Ascending aorta (tissue), 2 donors: Measurements from ENCODE around the gene NTN3. TPM values are rescaled to one million over a fixed set of nuclear protein-coding genes. Genes with fewer than 3 reads are reported as not detected.

Experiments
- DNase-seq, 2 donors: peaks; one replicate each; pipeline ENCODE4 v3.0.0-alpha.2; 2019; ENCODE audit warnings: low spot score in 2 of 2
- H3K27ac ChIP-seq, 2 donors: fragments of 200-600 bp; sonication (generic); one replicate each; pipeline ENCODE4 v1.5.1; 2016 to 2017; ENCODE audit warnings: mild to moderate bottlenecking in 1 of 2
- H3K27me3 ChIP-seq: fragments of 200-600 bp; sonication (generic); one replicate; pipeline ENCODE4 v1.5.1; 2017
- H3K36me3 ChIP-seq, 2 donors: fragments of 200-600 bp; sonication (generic); one replicate each; pipeline ENCODE4 v1.5.1; 2016
- H3K4me1 ChIP-seq, 2 donors: fragments of 200-600 bp; sonication (generic); one replicate each; pipeline ENCODE4 v1.5.1; 2016 to 2017; ENCODE audit warnings: mild to moderate bottlenecking in 1 of 2
- H3K4me3 ChIP-seq, 2 donors: fragments of 200-600 bp; sonication (generic); one replicate each; pipeline ENCODE4 v1.5.1; 2016 to 2017; ENCODE audit warnings: mild to moderate bottlenecking in 1 of 2
- H3K9me3 ChIP-seq, 2 donors: fragments of 200-600 bp; sonication (generic); one replicate each; pipeline ENCODE4 v1.5.1; 2016
- intact Hi-C: fragments of 100-400 bp; cut with DNase I; formaldehyde crosslinking; loops from one replicate; pipeline ENCODE4 v1.15.1; 2023
- total RNA-seq: library from RNA; depleted of rRNA; stranded (reverse); fragments of >200 nt; gene quantifications from one replicate; pipeline ENCODE4 v1.1.0, GENCODE V29; 2016
- TF ChIP-seq, protein P1 (sequence below), 3 experiments: fragments of 200-600 bp in 2 of 3; fragments of 450-650 bp in 1 of 3; sonication (generic) in 2 of 3; IDR thresholded peaks; one replicate each; pipeline ENCODE4 v1.5.1; 2016 to 2019; ENCODE audit warnings: antibody characterized with exemption in 3 of 3, mild to moderate bottlenecking in 1 of 3, moderate library complexity in 1 of 3

The NTN3 gene
- total RNA-seq, 1 donor from 2014 or later = not detected

DNA sequence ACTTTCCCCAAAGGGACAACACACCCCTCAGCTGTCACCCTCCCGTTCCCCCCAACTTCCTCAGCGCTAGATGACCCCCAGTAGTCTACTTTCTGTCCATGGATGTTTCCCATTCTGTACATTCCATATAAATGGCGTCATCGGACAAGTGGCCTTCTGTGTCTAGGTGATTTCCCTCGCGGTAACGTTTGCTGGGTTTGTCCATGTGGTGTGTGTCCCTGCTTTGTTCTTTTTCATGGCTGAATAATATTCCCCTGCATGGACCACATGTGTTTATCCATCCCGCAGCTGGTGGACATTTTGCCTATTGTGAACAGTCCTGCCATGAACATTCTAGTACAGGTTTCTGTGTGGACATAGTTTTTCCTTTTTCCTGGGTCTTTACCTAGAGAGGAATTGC is 18.4 kb upstream of the NTN3 start:
- H3K27ac ChIP-seq = no peak overlapping the region

DNA sequence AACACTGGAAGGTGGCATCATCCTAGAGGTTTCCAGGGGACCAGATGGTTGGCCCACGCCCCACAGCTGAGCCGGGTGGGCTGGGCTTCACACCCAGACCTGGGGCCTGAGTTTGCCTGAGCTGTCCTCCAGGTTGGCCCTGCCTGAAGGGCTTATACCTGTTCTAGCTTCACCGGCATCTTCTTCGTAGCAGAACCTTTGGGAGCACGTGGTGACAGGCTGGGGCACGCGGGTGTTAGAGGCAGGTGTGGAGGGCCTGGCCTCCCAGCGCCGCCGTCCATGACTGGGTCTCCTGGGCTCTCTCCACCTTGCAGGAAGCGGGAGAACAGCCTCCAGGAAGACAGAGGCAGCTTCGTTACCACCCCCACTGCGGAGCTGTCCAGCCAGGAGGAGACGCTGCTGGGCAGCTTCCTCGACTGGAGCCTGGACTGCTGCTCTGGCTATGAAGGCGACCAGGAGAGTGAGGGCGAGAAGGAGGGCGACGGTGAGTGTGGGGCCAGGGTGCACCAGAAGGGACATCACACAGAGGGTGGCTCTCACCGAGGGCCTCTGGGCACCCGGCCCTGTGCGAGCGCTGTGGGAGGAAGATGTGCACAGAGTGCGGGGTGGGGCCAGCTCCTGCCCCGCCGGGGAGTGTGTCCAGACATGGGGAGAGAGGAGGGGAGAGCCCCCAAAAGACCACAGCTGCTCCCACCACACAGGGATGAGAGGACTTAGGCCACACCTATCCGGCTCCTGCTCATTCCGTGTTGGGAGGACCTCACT is 15.8 kb upstream of the NTN3 start:
- TF ChIP-seq, protein P1, sequence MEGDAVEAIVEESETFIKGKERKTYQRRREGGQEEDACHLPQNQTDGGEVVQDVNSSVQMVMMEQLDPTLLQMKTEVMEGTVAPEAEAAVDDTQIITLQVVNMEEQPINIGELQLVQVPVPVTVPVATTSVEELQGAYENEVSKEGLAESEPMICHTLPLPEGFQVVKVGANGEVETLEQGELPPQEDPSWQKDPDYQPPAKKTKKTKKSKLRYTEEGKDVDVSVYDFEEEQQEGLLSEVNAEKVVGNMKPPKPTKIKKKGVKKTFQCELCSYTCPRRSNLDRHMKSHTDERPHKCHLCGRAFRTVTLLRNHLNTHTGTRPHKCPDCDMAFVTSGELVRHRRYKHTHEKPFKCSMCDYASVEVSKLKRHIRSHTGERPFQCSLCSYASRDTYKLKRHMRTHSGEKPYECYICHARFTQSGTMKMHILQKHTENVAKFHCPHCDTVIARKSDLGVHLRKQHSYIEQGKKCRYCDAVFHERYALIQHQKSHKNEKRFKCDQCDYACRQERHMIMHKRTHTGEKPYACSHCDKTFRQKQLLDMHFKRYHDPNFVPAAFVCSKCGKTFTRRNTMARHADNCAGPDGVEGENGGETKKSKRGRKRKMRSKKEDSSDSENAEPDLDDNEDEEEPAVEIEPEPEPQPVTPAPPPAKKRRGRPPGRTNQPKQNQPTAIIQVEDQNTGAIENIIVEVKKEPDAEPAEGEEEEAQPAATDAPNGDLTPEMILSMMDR (IDR thresholded peaks at IDR 0.05) = no peak
- no peak overlapping the region for H3K27ac ChIP-seq
- DNase-seq = no peak
- intact Hi-C loops = no loop called here
- H3K9me3 ChIP-seq = no peaks in the 10 kb centered on the region
- H3K4me3 ChIP-seq = no peak overlapping the region
- H3K27me3 ChIP-seq = no peaks in the 10 kb centered on the region
- no peaks in the 10 kb centered on the region for H3K36me3 ChIP-seq
- H3K4me1 ChIP-seq = peaks cover 0 to 5% of the 10 kb centered on the region in 2 donors

More for the DNA sequence above, 18.4 kb upstream of the NTN3 start:
- Histone ChIP-seq H3K27me3 (no peaks in the 10 kb centered on the region), H3K4me1 (no peaks in the 10 kb centered on the region), H3K9me3 (no peaks in the 10 kb centered on the region), H3K4me3 (no peak overlapping the region), H3K36me3 (no peaks in the 10 kb centered on the region)
- TF ChIP-seq, protein P1 (IDR thresholded peaks at IDR 0.05) = no peak
- DNase-seq = no peak
- intact Hi-C loops = no loop called here

DNA sequence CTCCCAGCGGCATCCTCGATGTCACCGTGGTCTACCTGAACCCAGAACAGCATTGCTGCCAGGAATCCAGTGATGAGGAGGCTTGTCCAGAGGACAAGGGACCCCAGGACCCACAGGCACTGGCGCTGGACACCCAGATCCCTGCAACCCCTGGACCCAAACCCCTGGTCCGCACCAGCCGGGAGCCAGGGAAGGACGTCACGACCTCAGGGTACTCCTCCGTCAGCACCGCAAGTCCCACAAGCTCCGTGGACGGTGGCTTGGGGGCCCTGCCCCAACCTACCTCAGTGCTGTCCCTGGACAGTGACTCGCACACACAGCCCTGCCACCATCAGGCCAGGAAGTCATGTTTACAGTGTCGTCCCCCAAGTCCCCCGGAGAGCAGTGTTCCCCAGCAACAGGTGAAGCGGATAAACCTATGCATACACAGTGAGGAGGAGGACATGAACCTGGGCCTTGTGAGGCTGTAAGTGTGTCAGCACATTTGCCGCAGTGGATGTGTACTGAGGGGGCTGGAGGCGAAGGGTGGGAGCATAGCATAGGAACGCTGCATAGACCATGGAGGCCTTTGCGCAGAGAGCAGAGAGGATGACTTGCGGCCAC is 14.4 kb upstream of the NTN3 start:
- no peak overlapping the region for H3K4me3 ChIP-seq
- no peaks in the 10 kb centered on the region for H3K36me3 ChIP-seq
- peaks cover 0 to 8% of the 10 kb centered on the region in 2 donors for H3K4me1 ChIP-seq
- intact Hi-C loops = no loop called here
- no peak overlapping the region for H3K27ac ChIP-seq
- H3K27me3 ChIP-seq = no peaks in the 10 kb centered on the region
- H3K9me3 ChIP-seq = no peaks in the 10 kb centered on the region
- TF ChIP-seq, protein P1 (IDR thresholded peaks at IDR 0.05) = no peak
- DNase-seq = no peak

DNA sequence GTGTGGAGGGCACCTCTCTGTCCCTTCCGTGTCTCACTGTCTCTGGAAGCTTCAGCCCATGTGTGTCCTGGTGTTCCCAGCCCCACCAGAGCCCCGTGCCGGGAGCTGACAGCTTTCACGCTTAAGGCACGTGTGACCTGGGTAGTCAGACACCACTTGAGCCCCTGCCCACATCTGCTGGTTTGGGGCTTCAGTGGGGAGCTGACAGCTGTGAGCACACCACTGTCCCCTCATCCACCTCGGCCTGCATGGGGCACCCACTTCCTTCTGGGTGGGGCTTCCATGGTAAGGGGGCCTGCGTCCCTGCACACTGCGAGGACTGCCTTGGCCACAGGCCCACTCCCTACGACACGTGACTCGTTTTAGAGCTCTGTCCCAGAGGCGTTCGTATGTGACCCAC is 13.8 kb upstream of the NTN3 start:
- intact Hi-C loops = no loop called here
- TF ChIP-seq, protein P1 (IDR thresholded peaks at IDR 0.05) = no peak
- no peak overlapping the region for H3K27ac ChIP-seq
- no peak overlapping the region for H3K4me3 ChIP-seq
- H3K27me3 ChIP-seq = no peaks in the 10 kb centered on the region
- no peak for DNase-seq
- no peaks in the 10 kb centered on the region for H3K9me3 ChIP-seq
- peaks cover 0 to 8% of the 10 kb centered on the region in 2 donors for H3K4me1 ChIP-seq
- no peaks in the 10 kb centered on the region for H3K36me3 ChIP-seq

DNA sequence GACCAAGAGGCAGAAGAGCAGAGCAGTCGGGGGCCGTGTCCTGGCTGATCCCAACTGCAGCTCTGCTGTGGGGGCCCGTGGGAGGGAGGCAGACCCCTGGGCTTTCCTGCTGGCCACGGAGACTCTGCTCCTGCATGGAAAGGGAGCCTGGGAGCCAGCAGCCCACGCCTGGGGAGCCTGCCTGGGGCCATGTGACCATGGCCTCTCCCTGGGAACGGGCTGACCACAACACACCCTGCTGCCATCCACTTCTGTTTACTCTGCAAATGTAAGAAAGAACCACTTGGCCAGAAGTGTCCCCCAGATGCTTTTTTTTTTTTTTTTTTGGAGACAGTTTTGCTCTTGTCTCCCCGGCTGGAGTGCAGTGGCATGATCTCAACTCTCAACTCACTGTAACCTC is 13.2 kb upstream of the NTN3 start:
- no peaks in the 10 kb centered on the region for H3K36me3 ChIP-seq
- no peaks in the 10 kb centered on the region for H3K27me3 ChIP-seq
- intact Hi-C loops = loop anchor here (2.0 kb wide), 1 partner anchor 55 kb away; the partner anchor contains the start of gene ATP6V0C
- H3K9me3 ChIP-seq = no peaks in the 10 kb centered on the region
- DNase-seq = no peak
- peaks cover 0 to 8% of the 10 kb centered on the region in 2 donors for H3K4me1 ChIP-seq
- TF ChIP-seq, protein P1 (IDR thresholded peaks at IDR 0.05) = no peak
- no peak overlapping the region for H3K27ac ChIP-seq
- H3K4me3 ChIP-seq = no peak overlapping the region
